Psoas muscle (tissue), 8 donors: ENCODE data around the gene PINK1. TPM values are rescaled to one million over a fixed set of nuclear protein-coding genes. Genes with fewer than 3 reads are reported as not detected.
A peak's percentile ranks its signal among the peaks of the same experiment; 100 is the strongest.

Experiments
- ATAC-seq, 4 donors: fragments of 200-7000 bp; cut with Tn5 transposase; one replicate each; pipeline ENCODE4 v1.9.1; 2020; ENCODE audit warnings: moderate library complexity in 3 of 4, mild to moderate bottlenecking in 2 of 4
- DNase-seq, 2 donors: peaks; one replicate each; pipeline ENCODE4 v3.0.0-alpha.2; 2020
- H3K27ac ChIP-seq: fragments of 200-600 bp; one replicate; pipeline ENCODE4 v1.8.0; 2022
- H3K27me3 ChIP-seq, 3 donors: fragments of 200-600 bp in 1 of 3; one replicate each; pipeline versions ENCODE4 v1.6.1 to v1.8.0; 2013 to 2022; ENCODE audit warnings: low read length in 2 of 3, mild to moderate bottlenecking in 2 of 3, moderate library complexity in 1 of 3; ENCODE audit not compliant: insufficient read depth in 3 of 3
- H3K36me3 ChIP-seq, 2 donors: fragments of 200-600 bp in 1 of 2; one replicate each; pipeline versions ENCODE4 v1.6.1 to v1.8.0; 2013 to 2022; ENCODE audit warnings: low read depth in 1 of 2, mild to moderate bottlenecking in 1 of 2, moderate library complexity in 1 of 2; ENCODE audit not compliant: insufficient read depth in 1 of 2
- H3K4me1 ChIP-seq: fragments of 200-600 bp; one replicate; pipeline ENCODE4 v1.8.0; 2022
- H3K4me3 ChIP-seq: fragments of 200-600 bp; one replicate; pipeline ENCODE4 v1.8.0; 2022; ENCODE audit warnings: mild to moderate bottlenecking
- H3K9me3 ChIP-seq: fragments of 200-600 bp; one replicate; pipeline ENCODE4 v1.8.0; 2022
- WGBS, 3 donors: extraction: QIAGEN DNeasy Blood & Tissue Kit; methylation state at CpG; one replicate each; pipeline versions ENCODE4 v1.1.6 to v1.1.7; 2013; 5-methylcytosine and 5-hydroxymethylcytosine counted together
- intact Hi-C, 2 donors: fragments of 100-400 bp; cut with DNase I; formaldehyde crosslinking; loops; one replicate each; pipeline versions ENCODE4 v1.11.0 to v1.14.2; 2022
- polyA plus RNA-seq, 3 donors: library from polyadenylated mRNA; stranded (reverse); fragments of 200-250 nt; gene quantifications; one replicate each; pipeline ENCODE4 v1.2.3, GENCODE V29; 2013
- total RNA-seq, 4 donors: library from RNA; stranded (reverse); fragmentation: NEBNext Ultra II Directional in 2 of 4; extraction: Animal tissue kit (Norgen Biotek cat#: 25700) in 2 of 4; gene quantifications; one replicate each; pipeline versions ENCODE4 v1.2.1 to v1.2.4, GENCODE V29; 2021 to 2023
- TF ChIP-seq, protein P1 (sequence below): fragments of 200-600 bp; IDR thresholded peaks from one replicate; pipeline ENCODE4 v1.8.0; 2022; ENCODE audit warnings: antibody characterized with exemption
- donor health status: healthy with polysubstance abuse.
- donor health status: DM: no; HTN: no; CAD: no; lungs with moderate emphysema.
- donor health status: Bipolar disorder and iron deficiency.
- donor health status: healthy.
- donor health status: DM: yes; HTN: yes; CAD: no.
- donor health status: DM: no; HTN: no; CAD: no.
- donor health status: DM: no; HTN: no; CAD: no.
- donor health status: DM: yes; HTN: yes; CAD: no.

Gene PINK1
- total and polyA plus RNA-seq, 7 donors: 218 to 506 (median 383) TPM

DNA sequence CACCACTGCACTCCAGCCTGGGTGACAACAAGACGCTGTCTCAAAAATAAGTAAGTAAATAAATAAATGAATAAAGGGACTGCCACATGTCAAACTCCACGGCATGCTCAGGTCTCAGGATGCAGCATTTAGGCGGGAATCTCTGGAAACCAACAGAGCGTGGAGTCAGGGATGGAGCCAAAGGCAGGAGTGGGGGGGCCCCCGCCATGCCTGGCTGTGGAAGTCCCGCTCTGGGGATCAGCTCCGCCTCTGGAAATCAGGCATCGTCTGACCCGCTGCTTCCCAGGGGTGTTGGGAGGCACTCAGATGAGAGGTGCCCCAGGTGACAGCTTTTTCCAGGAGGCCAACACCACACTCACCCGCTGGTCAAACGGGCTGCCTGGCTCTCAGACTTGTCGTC is 64.3 kb downstream of the PINK1 start:
- H3K4me1 ChIP-seq: peaks cover 10% of the 10 kb centered on the region
- DNase-seq (no peak), ATAC-seq (no peak)
- H3K36me3 ChIP-seq: no peaks in the 10 kb centered on the region
- intact Hi-C loops: loop anchor here (2.0 to 10.0 kb wide), 5 partner anchors 35 to 497 kb away; partner anchors contain the start of genes SH2D5 (in 2 of the 2) and HP1BP3 (in 1 of the 2)
- WGBS, 3 donors: 90 to 91% (median 91%) methylated on average over 12 of the region's 12 CpGs
- TF ChIP-seq, protein P1, sequence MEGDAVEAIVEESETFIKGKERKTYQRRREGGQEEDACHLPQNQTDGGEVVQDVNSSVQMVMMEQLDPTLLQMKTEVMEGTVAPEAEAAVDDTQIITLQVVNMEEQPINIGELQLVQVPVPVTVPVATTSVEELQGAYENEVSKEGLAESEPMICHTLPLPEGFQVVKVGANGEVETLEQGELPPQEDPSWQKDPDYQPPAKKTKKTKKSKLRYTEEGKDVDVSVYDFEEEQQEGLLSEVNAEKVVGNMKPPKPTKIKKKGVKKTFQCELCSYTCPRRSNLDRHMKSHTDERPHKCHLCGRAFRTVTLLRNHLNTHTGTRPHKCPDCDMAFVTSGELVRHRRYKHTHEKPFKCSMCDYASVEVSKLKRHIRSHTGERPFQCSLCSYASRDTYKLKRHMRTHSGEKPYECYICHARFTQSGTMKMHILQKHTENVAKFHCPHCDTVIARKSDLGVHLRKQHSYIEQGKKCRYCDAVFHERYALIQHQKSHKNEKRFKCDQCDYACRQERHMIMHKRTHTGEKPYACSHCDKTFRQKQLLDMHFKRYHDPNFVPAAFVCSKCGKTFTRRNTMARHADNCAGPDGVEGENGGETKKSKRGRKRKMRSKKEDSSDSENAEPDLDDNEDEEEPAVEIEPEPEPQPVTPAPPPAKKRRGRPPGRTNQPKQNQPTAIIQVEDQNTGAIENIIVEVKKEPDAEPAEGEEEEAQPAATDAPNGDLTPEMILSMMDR: no peak
- H3K27ac ChIP-seq: no peak overlapping the region
- H3K27me3 ChIP-seq: no peaks in the 10 kb centered on the region
- H3K9me3 ChIP-seq: no peaks in the 10 kb centered on the region
- H3K4me3 ChIP-seq: no peak overlapping the region

GRCh38 chr1:20698195-20698910 is 65.1 kb downstream of the PINK1 start:
- WGBS, 3 donors: 88 to 94% (median 93%) methylated on average over 18 of the region's 18 CpGs
- TF ChIP-seq, protein P1: no peak
- H3K27me3 ChIP-seq: no peaks in the 10 kb centered on the region
- H3K4me1 ChIP-seq: peaks cover 10% of the 10 kb centered on the region
- no peak for ATAC-seq
- no peak for DNase-seq
- no peaks in the 10 kb centered on the region for H3K9me3 ChIP-seq
- H3K4me3 ChIP-seq: no peak overlapping the region
- no peaks in the 10 kb centered on the region for H3K36me3 ChIP-seq
- no peak overlapping the region for H3K27ac ChIP-seq
- intact Hi-C loops: loop anchor here (5.0 to 10.0 kb wide), 4 partner anchors 34 to 494 kb away; partner anchors contain the start of genes SH2D5 (in 2 of the 2) and HP1BP3 (in 1 of the 2)

DNA sequence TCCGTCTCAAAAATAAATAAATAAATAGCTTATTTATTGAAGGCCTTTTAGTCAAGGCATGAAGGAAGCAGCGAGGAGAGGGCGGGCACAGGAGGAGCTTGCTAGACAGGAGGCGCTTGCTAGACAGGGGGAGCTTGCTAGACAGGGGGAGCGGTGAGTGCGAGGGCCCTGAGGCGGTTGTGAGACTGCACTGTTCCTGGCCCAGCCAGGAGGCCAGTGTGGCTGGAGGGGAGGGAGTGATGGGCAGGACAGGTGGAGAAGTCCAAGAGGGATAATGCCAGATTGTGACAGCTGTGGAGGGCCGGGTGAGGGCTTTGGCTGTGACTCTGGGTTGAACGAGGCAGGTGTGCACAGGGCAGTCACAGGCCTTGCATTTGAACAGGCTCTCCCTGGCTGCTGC is 66.3 kb downstream of the PINK1 start:
- TF ChIP-seq, protein P1: no peak
- Histone ChIP-seq H3K9me3 (no peaks in the 10 kb centered on the region), H3K4me1 (peaks cover 10% of the 10 kb centered on the region), H3K27me3 (no peaks in the 10 kb centered on the region), H3K27ac (peak overlapping the region; percentile 53), H3K36me3 (no peaks in the 10 kb centered on the region), H3K4me3 (no peak overlapping the region)
- WGBS, 3 donors: 32 to 51% (median 38%) methylated on average over 9 of the region's 9 CpGs
- ATAC-seq (peak; percentile 53 to 91 (median 69)), DNase-seq (peak in 1 of 2 donors; percentile 69)
- intact Hi-C loops: loop anchor here (5.0 to 10.0 kb wide), 4 partner anchors 33 to 493 kb away; partner anchors contain the start of genes SH2D5 (in 2 of the 2) and HP1BP3 (in 1 of the 2)

DNA sequence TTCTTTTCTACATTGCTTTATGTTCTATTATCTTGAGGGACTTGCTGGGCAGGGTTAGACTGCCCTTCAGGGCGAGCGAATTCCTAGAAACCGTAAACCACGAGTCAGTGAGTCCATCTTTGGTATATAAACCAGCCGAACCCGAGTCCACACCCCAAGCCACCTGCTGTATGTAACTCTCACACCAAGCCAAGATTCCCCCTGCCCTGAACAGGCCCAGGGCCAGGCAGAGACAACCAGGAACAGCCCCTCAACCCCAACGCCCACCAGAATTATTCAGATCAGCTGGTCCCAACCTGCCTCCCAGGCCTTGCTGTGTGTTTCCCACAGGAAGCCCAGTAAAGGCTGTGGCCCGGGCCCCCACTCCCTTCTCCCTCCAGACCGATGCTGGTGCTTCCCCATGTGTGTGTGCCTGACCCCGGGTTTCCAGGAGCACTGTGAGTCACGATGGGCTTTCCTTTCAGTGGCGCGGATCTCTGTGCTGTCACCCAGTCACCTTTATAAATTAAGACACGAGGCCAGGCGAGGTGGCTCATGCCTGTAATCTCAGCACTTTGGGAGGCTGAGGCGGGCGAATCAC is 67.5 kb downstream of the PINK1 start:
- H3K27ac ChIP-seq: no peak overlapping the region
- ATAC-seq: no peak
- DNase-seq: no peak
- H3K27me3 ChIP-seq: no peaks in the 10 kb centered on the region
- TF ChIP-seq, protein P1: no peak
- H3K4me3 ChIP-seq: no peak overlapping the region
- peaks cover 10% of the 10 kb centered on the region for H3K4me1 ChIP-seq
- no peaks in the 10 kb centered on the region for H3K36me3 ChIP-seq
- intact Hi-C loops: no loop called here
- 86 to 89% (median 88%) methylated on average over 17 of the region's 17 CpGs for WGBS, 3 donors
- no peaks in the 10 kb centered on the region for H3K9me3 ChIP-seq

Other genes starting within 250 kb of the PINK1 start
- gene CAMK2N1, start 147.2 kb upstream of the PINK1 start, total RNA-seq: 1 to 10 TPM; 3.6 to 6.5 (median 4.9) TPM
- gene CAMK2N1, start 147.2 kb upstream of the PINK1 start, polyA plus RNA-seq: 1 to 10 TPM; 2.2 to 7.9 (median 2.4) TPM
- gene MUL1, start 125.3 kb upstream of the PINK1 start, total RNA-seq: 10 to 100 TPM; 23.0 to 43.1 (median 33.3) TPM
- 10 to 100 TPM; 27.8 to 48.0 (median 45.0) TPM for gene MUL1, start 125.3 kb upstream of the PINK1 start, polyA plus RNA-seq
- gene FAM43B, start 80.9 kb upstream of the PINK1 start, total RNA-seq: 1 to 10 TPM in 1 of 4 donors, under 1 TPM in 3; 0.25 to 1.2 (median 0.56) TPM
- gene FAM43B, start 80.9 kb upstream of the PINK1 start, polyA plus RNA-seq: under 1 TPM; 0.05 to 0.74 (median 0.08) TPM
- 1 to 10 TPM; 1.0 to 2.0 (median 1.8) TPM for gene CDA, start 44.4 kb upstream of the PINK1 start, total RNA-seq
- gene CDA, start 44.4 kb upstream of the PINK1 start, polyA plus RNA-seq: 1 to 10 TPM; 1.2 to 2.5 (median 1.2) TPM
- 10 to 100 TPM; 43.0 to 70.2 (median 61.7) TPM for gene DDOST, start 27.9 kb downstream of the PINK1 start, total RNA-seq
- 10 to 100 TPM; 63.3 to 97.1 (median 87.7) TPM for gene DDOST, start 27.9 kb downstream of the PINK1 start, polyA plus RNA-seq
- 1 to 10 TPM; 1.1 to 3.4 (median 1.2) TPM for gene KIF17, start 84.5 kb downstream of the PINK1 start, total RNA-seq
- 1 to 10 TPM; 1.5 to 2.0 (median 1.7) TPM for gene KIF17, start 84.5 kb downstream of the PINK1 start, polyA plus RNA-seq
- 1 to 10 TPM in 2 of 4 donors, under 1 TPM in 2; 0.09 to 2.6 (median 1.3) TPM for gene SH2D5, start 99.2 kb downstream of the PINK1 start, total RNA-seq
- 10 to 100 TPM in 1 of 3 donors, 1 to 10 TPM in 1, under 1 TPM in 1; 0.86 to 27.9 (median 2.8) TPM for gene SH2D5, start 99.2 kb downstream of the PINK1 start, polyA plus RNA-seq
- gene HP1BP3, start 153.8 kb downstream of the PINK1 start, total RNA-seq: 100 to 1,000 TPM; 114 to 134 (median 116) TPM
- gene HP1BP3, start 153.8 kb downstream of the PINK1 start, polyA plus RNA-seq: 100 to 1,000 TPM in 1 of 3 donors, 10 to 100 TPM in 2; 52.6 to 121 (median 68.2) TPM